ENCODE data around the gene ANKFY1.

GRCh38 chr17:4266550-4266949 is 2.8 kb upstream of the ANKFY1 start:
- no peak for TF ChIP-seq POLR2A (IDR thresholded peaks at IDR 0.05)
- no peak for TF ChIP-seq CTCF (IDR thresholded peaks at IDR 0.05)
- no peak for TF ChIP-seq EP300 (IDR thresholded peaks at IDR 0.05)
